Fibroblast of lung (primary cell): ENCODE measurements around the gene MREG. TPM values are rescaled to one million over a fixed set of nuclear protein-coding genes. Genes with fewer than 3 reads are reported as not detected.

Source experiments
- DNase-seq, 2 donors: peaks; one replicate each; pipeline versions ENCODE4 v3.0.0 to v3.0.0-alpha.2; 2010; ENCODE audit warnings: low read depth in 2 of 2
- H2AFZ ChIP-seq: 2 replicates; pipeline ENCODE4 v1.5.1; 2012; ENCODE audit warnings: low read length, control low read depth, inconsistent platforms
- H3K27ac ChIP-seq: 2 replicates; pipeline ENCODE4 v1.5.1; 2011; ENCODE audit warnings: low read length, control low read depth; ENCODE audit not compliant: insufficient read depth
- H3K27me3 ChIP-seq: 2 replicates; pipeline ENCODE4 v1.5.1; 2011; ENCODE audit warnings: mild to moderate bottlenecking, low read length; ENCODE audit not compliant: control insufficient read depth, insufficient read depth
- H3K36me3 ChIP-seq: 2 replicates; pipeline ENCODE4 v1.5.1; 2011; ENCODE audit warnings: low read length; ENCODE audit not compliant: control insufficient read depth, insufficient read depth
- H3K4me1 ChIP-seq: 2 replicates; pipeline ENCODE4 v1.5.1; 2011; ENCODE audit warnings: low read length; ENCODE audit not compliant: control insufficient read depth, insufficient read depth; ENCODE audit errors: extremely low read depth
- H3K4me2 ChIP-seq: 2 replicates; pipeline ENCODE4 v1.5.1; 2011; ENCODE audit warnings: low read length, control low read depth; ENCODE audit not compliant: insufficient read depth; ENCODE audit errors: extremely low read depth
- H3K4me3 ChIP-seq, 4 experiments: fragments of 200-600 bp in 1 of 4; sonication (generic) in 1 of 4; replicated peaks in 1 of 4; 2 replicates each; pipeline ENCODE4 v1.5.1; 2011 to 2016; ENCODE audit warnings: low read length in 4 of 4, low read depth in 3 of 4, mild to moderate bottlenecking in 3 of 4, control low read depth in 2 of 4, inconsistent platforms in 1 of 4, mixed read lengths in 1 of 4; ENCODE audit not compliant: insufficient read depth in 1 of 4; ENCODE audit errors: control extremely low read depth in 1 of 4
- H3K79me2 ChIP-seq: 2 replicates; pipeline ENCODE4 v1.5.1; 2012; ENCODE audit warnings: mild to moderate bottlenecking, low read length, inconsistent platforms; ENCODE audit not compliant: control insufficient read depth, insufficient read depth
- H3K9ac ChIP-seq: 2 replicates; pipeline ENCODE4 v1.5.1; 2011; ENCODE audit warnings: mild to moderate bottlenecking, low read length, control low read depth; ENCODE audit not compliant: insufficient read depth
- H3K9me3 ChIP-seq: 2 replicates; pipeline ENCODE4 v1.5.1; 2012; ENCODE audit warnings: low read depth, low read length; ENCODE audit not compliant: control insufficient read depth, insufficient read depth
- H4K20me1 ChIP-seq: 2 replicates; pipeline ENCODE4 v1.5.1; 2011; ENCODE audit warnings: low read length; ENCODE audit not compliant: control insufficient read depth, insufficient read depth; ENCODE audit errors: extremely low read depth
- CTCF ChIP-seq, 2 donors: IDR thresholded peaks in 1 of 2; conservative IDR thresholded peaks in 1 of 2; 1 replicate in 1 of 2; 2 replicates in 1 of 2; pipeline ENCODE4 v1.5.1; 2011 to 2012; ENCODE audit warnings: low read length in 2 of 2, control low read depth in 1 of 2, inconsistent platforms in 1 of 2, low read depth in 1 of 2, mild to moderate bottlenecking in 1 of 2
- EZH2 ChIP-seq: IDR thresholded peaks from 2 replicates; pipeline ENCODE4 v1.5.1; 2012; ENCODE audit warnings: low read length, control low read depth, mild to moderate bottlenecking; ENCODE audit errors: missing control alignments
- polyA plus RNA-seq, 2 donors: library from polyadenylated mRNA; depleted of rRNA in 1 of 2; stranded (reverse) in 1 of 2; unstranded in 1 of 2; fragments of >200 nt; gene quantifications; 2 replicates each; pipeline ENCODE4 v1.2.1, GENCODE V29; 2011 to 2012; ENCODE audit warnings: missing spikeins in 1 of 2
- total RNA-seq: library from RNA; depleted of rRNA; stranded (reverse); fragments of >200 nt; gene quantifications from 2 replicates; pipeline ENCODE4 v1.2.1, GENCODE V29; 2014

The MREG gene
- total and polyA plus RNA-seq, 2 donors (not counting 1 experiment from before 2014, with no cell fraction given), result 2.4 to 3.5 TPM

GRCh38 chr2:216039918-216040317 lies 26.6 kb upstream of the MREG start:
- Histone ChIP-seq H3K79me2 (no peaks in the 10 kb centered on the region), H3K36me3 (no peaks in the 10 kb centered on the region), H2AFZ (no peak overlapping the region), H3K9ac (no peak overlapping the region), H3K4me2 (no peak overlapping the region), H3K9me3 (no peaks in the 10 kb centered on the region), H3K4me3 (no peak overlapping the region), H4K20me1 (no peaks in the 10 kb centered on the region), H3K4me1 (no peaks in the 10 kb centered on the region), H3K27me3 (no peaks in the 10 kb centered on the region), H3K27ac (no peak overlapping the region)
- TF ChIP-seq CTCF (conservative IDR thresholded peaks at IDR 0.05 in 1 of 2, IDR thresholded peaks at IDR 0.05 in 1 of 2; ENCODE audit: low read depth in 1 of 2, low read length in 2 of 2) (no peak), EZH2 (no peak)
- no peak for DNase-seq

GRCh38 chr2:216034065-216034464 lies 20.7 kb upstream of the MREG start:
- no peak overlapping the region for H3K9ac ChIP-seq
- H3K36me3 ChIP-seq, result no peaks in the 10 kb centered on the region
- H3K4me1 ChIP-seq, result peaks cover 9% of the 10 kb centered on the region
- no peak overlapping the region for H3K27ac ChIP-seq
- no peak overlapping the region for H2AFZ ChIP-seq
- peak; percentile 61 to 76 for DNase-seq
- TF ChIP-seq CTCF (conservative IDR thresholded peaks at IDR 0.05 in 1 of 2, IDR thresholded peaks at IDR 0.05 in 1 of 2; ENCODE audit: low read depth in 1 of 2, low read length in 2 of 2) (peak; percentile 65 to 94), EZH2 (no peak)
- no peaks in the 10 kb centered on the region for H3K79me2 ChIP-seq
- no peaks in the 10 kb centered on the region for H4K20me1 ChIP-seq
- no peak overlapping the region for H3K4me2 ChIP-seq
- no peak overlapping the region for H3K4me3 ChIP-seq
- H3K9me3 ChIP-seq, result no peaks in the 10 kb centered on the region
- H3K27me3 ChIP-seq, result no peaks in the 10 kb centered on the region

- no peaks in the 10 kb centered on the region for H3K27me3 ChIP-seq
- no peak overlapping the region for H3K9ac ChIP-seq
- no peak overlapping the region for H3K4me3 ChIP-seq
- TF ChIP-seq CTCF (conservative IDR thresholded peaks at IDR 0.05 in 1 of 2, IDR thresholded peaks at IDR 0.05 in 1 of 2; ENCODE audit: low read depth in 1 of 2, low read length in 2 of 2) (no peak), EZH2 (no peak)
- H3K79me2 ChIP-seq, result no peaks in the 10 kb centered on the region
- no peaks in the 10 kb centered on the region for H3K36me3 ChIP-seq
- H4K20me1 ChIP-seq, result no peaks in the 10 kb centered on the region
- no peak overlapping the region for H3K4me2 ChIP-seq
- H3K27ac ChIP-seq, result no peak overlapping the region
- H2AFZ ChIP-seq, result no peak overlapping the region
- no peak for DNase-seq
- H3K4me1 ChIP-seq, result peaks cover 9% of the 10 kb centered on the region
- H3K9me3 ChIP-seq, result no peaks in the 10 kb centered on the region
Observed at GRCh38 chr2:216033403-216033802, 20.1 kb upstream of the MREG start.
